SJCRH30 (cell line): ENCODE measurements around the gene DCUN1D3. TPM values are rescaled to one million over a fixed set of nuclear protein-coding genes. Genes with fewer than 3 reads are reported as not detected.
"Not testable (repeated sequence)": the region's sequence is repeated elsewhere in the genome, so short reads cannot be mapped to it uniquely, and the experiment has no call there.

ENCODE experiments used
- DNase-seq, 2 experiments: peaks; one replicate each; pipeline ENCODE4 v3.0.0-alpha.2; 2015 to 2020
- H3K27ac ChIP-seq: fragments of 250-450 bp; sonication (Bioruptor Pico); 2 replicates; pipeline ENCODE4 v1.5.1; 2020; ENCODE audit warnings: mild to moderate bottlenecking, moderate library complexity
- H3K27me3 ChIP-seq: fragments of 250-450 bp; sonication (Bioruptor Pico); 2 replicates; pipeline ENCODE4 v1.5.1; 2020; ENCODE audit warnings: mild to moderate bottlenecking, moderate library complexity
- H3K36me3 ChIP-seq: fragments of 250-450 bp; sonication (Bioruptor Pico); 2 replicates; pipeline ENCODE4 v1.5.1; 2020; ENCODE audit warnings: mild to moderate bottlenecking, moderate library complexity
- H3K4me1 ChIP-seq: fragments of 250-450 bp; sonication (Bioruptor Pico); 2 replicates; pipeline ENCODE4 v1.5.1; 2020; ENCODE audit warnings: mild to moderate bottlenecking, moderate library complexity
- H3K4me3 ChIP-seq: fragments of 250-450 bp; sonication (Bioruptor Pico); 2 replicates; pipeline ENCODE4 v1.5.1; 2020; ENCODE audit warnings: mild to moderate bottlenecking, moderate library complexity
- H3K9me3 ChIP-seq: fragments of 250-450 bp; sonication (Bioruptor Pico); replicated peaks from 2 replicates; pipeline ENCODE4 v1.5.1; 2020; ENCODE audit warnings: mild to moderate bottlenecking, moderate library complexity
- total RNA-seq: library from RNA; depleted of rRNA; stranded (reverse); fragments of >200 nt; shearing (Covaris generic); gene quantifications from 2 replicates; pipeline ENCODE4 v1.2.3, GENCODE V29; 2014

DCUN1D3 gene
- total RNA-seq, 1 experiment from 2014 or later = 7.8 TPM

- Histone ChIP-seq H3K4me1 (no peaks in the 10 kb centered on the region), H3K27ac (no peak overlapping the region), H3K9me3 (no peaks in the 10 kb centered on the region), H3K36me3 (no peaks in the 10 kb centered on the region), H3K4me3 (no peak overlapping the region), H3K27me3 (no peaks in the 10 kb centered on the region)
- DNase-seq = no peak
These were observed 30.2 kb upstream of the DCUN1D3 start for GRCh38 chr16:20930365-20930690.

- H3K27ac ChIP-seq, H3K9me3 ChIP-seq, H3K27me3 ChIP-seq, H3K4me3 ChIP-seq, H3K4me1 ChIP-seq, DNase-seq, H3K36me3 ChIP-seq: not testable (repeated sequence)
These were observed 29.7 kb upstream of the DCUN1D3 start for GRCh38 chr16:20929676-20930364.

GRCh38 chr16:20928774-20929411, 28.7 kb upstream of the DCUN1D3 start:
- H3K4me1 ChIP-seq = no peaks in the 10 kb centered on the region
- no peaks in the 10 kb centered on the region for H3K27me3 ChIP-seq
- H3K36me3 ChIP-seq = no peaks in the 10 kb centered on the region
- no peak for DNase-seq
- no peak overlapping the region for H3K27ac ChIP-seq
- no peak overlapping the region for H3K4me3 ChIP-seq
- no peaks in the 10 kb centered on the region for H3K9me3 ChIP-seq

- Histone ChIP-seq H3K27me3 (no peaks in the 10 kb centered on the region), H3K27ac (no peak overlapping the region)
These were observed 25.6 kb upstream of the DCUN1D3 start for GRCh38 chr16:20925751-20926150.

GRCh38 chr16:20923876-20924275, 23.7 kb upstream of the DCUN1D3 start:
- no peaks in the 10 kb centered on the region for H3K36me3 ChIP-seq
- H3K4me3 ChIP-seq = no peak overlapping the region
- H3K9me3 ChIP-seq = no peaks in the 10 kb centered on the region
- no peak for DNase-seq
- H3K27me3 ChIP-seq = no peaks in the 10 kb centered on the region
- H3K4me1 ChIP-seq = no peaks in the 10 kb centered on the region
- H3K27ac ChIP-seq = no peak overlapping the region

More at GRCh38 chr16:20925751-20926150, 25.6 kb upstream of the DCUN1D3 start:
- H3K36me3 ChIP-seq = no peaks in the 10 kb centered on the region
- no peak for DNase-seq
- no peak overlapping the region for H3K4me3 ChIP-seq
- no peaks in the 10 kb centered on the region for H3K9me3 ChIP-seq
- no peaks in the 10 kb centered on the region for H3K4me1 ChIP-seq

- H3K9me3 ChIP-seq = no peaks in the 10 kb centered on the region
These were observed 20.6 kb upstream of the DCUN1D3 start for GRCh38 chr16:20920799-20921198.

GRCh38 chr16:20920091-20920490, 19.9 kb upstream of the DCUN1D3 start:
- Histone ChIP-seq H3K27ac (no peak overlapping the region), H3K4me1 (no peaks in the 10 kb centered on the region), H3K27me3 (no peaks in the 10 kb centered on the region), H3K36me3 (no peaks in the 10 kb centered on the region), H3K9me3 (no peaks in the 10 kb centered on the region), H3K4me3 (no peak overlapping the region)
- no peak for DNase-seq

More at GRCh38 chr16:20920799-20921198, 20.6 kb upstream of the DCUN1D3 start:
- H3K4me3 ChIP-seq = no peak overlapping the region
- no peaks in the 10 kb centered on the region for H3K36me3 ChIP-seq
- no peaks in the 10 kb centered on the region for H3K4me1 ChIP-seq
- DNase-seq = no peak
- H3K27ac ChIP-seq = no peak overlapping the region
- no peaks in the 10 kb centered on the region for H3K27me3 ChIP-seq

GRCh38 chr16:20918486-20919239, 18.5 kb upstream of the DCUN1D3 start:
- H3K4me1 ChIP-seq = no peaks in the 10 kb centered on the region
- no peaks in the 10 kb centered on the region for H3K9me3 ChIP-seq
- H3K27me3 ChIP-seq = no peaks in the 10 kb centered on the region
- no peak overlapping the region for H3K4me3 ChIP-seq
- no peaks in the 10 kb centered on the region for H3K36me3 ChIP-seq
- no peak overlapping the region for H3K27ac ChIP-seq
- no peak for DNase-seq

- no peaks in the 10 kb centered on the region for H3K9me3 ChIP-seq
These were observed 16.8 kb upstream of the DCUN1D3 start for GRCh38 chr16:20916942-20917341.

GRCh38 chr16:20916289-20916688, 16.1 kb upstream of the DCUN1D3 start:
- Histone ChIP-seq H3K9me3 (no peaks in the 10 kb centered on the region), H3K27ac (no peak overlapping the region), H3K4me3 (no peak overlapping the region), H3K4me1 (no peaks in the 10 kb centered on the region), H3K36me3 (no peaks in the 10 kb centered on the region), H3K27me3 (no peaks in the 10 kb centered on the region)
- DNase-seq = no peak

More at GRCh38 chr16:20916942-20917341, 16.8 kb upstream of the DCUN1D3 start:
- Histone ChIP-seq H3K27me3 (no peaks in the 10 kb centered on the region), H3K27ac (no peak overlapping the region), H3K4me3 (no peak overlapping the region), H3K4me1 (no peaks in the 10 kb centered on the region), H3K36me3 (no peaks in the 10 kb centered on the region)
- DNase-seq = no peak

GRCh38 chr16:20911361-20911760, 11.2 kb upstream of the DCUN1D3 start:
- no peak for DNase-seq
- Histone ChIP-seq H3K27ac (no peak overlapping the region), H3K27me3 (no peaks in the 10 kb centered on the region), H3K4me3 (no peak overlapping the region), H3K36me3 (no peaks in the 10 kb centered on the region), H3K4me1 (peaks cover 7% of the 10 kb centered on the region), H3K9me3 (no peaks in the 10 kb centered on the region)

GRCh38 chr16:20910781-20911321, 10.7 kb upstream of the DCUN1D3 start:
- no peak overlapping the region for H3K4me3 ChIP-seq
- H3K4me1 ChIP-seq = peaks cover 12% of the 10 kb centered on the region
- no peak for DNase-seq

GRCh38 chr16:20906341-20907255, 6.4 kb upstream of the DCUN1D3 start:
- no peak overlapping the region for H3K4me3 ChIP-seq

More at GRCh38 chr16:20910781-20911321, 10.7 kb upstream of the DCUN1D3 start:
- Histone ChIP-seq H3K9me3 (no peaks in the 10 kb centered on the region), H3K36me3 (no peaks in the 10 kb centered on the region), H3K27me3 (no peaks in the 10 kb centered on the region), H3K27ac (no peak overlapping the region)

GRCh38 chr16:20905576-20905975, 5.4 kb upstream of the DCUN1D3 start:
- Histone ChIP-seq H3K4me3 (no peak overlapping the region), H3K4me1 (peaks cover 14% of the 10 kb centered on the region), H3K27ac (no peak overlapping the region), H3K36me3 (no peaks in the 10 kb centered on the region), H3K9me3 (no peaks in the 10 kb centered on the region), H3K27me3 (no peaks in the 10 kb centered on the region)
- no peak for DNase-seq

More at GRCh38 chr16:20906341-20907255, 6.4 kb upstream of the DCUN1D3 start:
- DNase-seq = no peak
- Histone ChIP-seq H3K9me3 (no peaks in the 10 kb centered on the region), H3K27ac (peak overlapping the region; percentile 14; the same call in 1 of the 2 replicates), H3K36me3 (no peaks in the 10 kb centered on the region), H3K27me3 (no peaks in the 10 kb centered on the region), H3K4me1 (peaks cover 14% of the 10 kb centered on the region)
